ENCODE measurements around the gene HIBCH.
"Not testable (repeated sequence)": the region's sequence is repeated elsewhere in the genome, so short reads cannot be mapped to it uniquely, and the experiment has no call there.

The HIBCH gene

DNA sequence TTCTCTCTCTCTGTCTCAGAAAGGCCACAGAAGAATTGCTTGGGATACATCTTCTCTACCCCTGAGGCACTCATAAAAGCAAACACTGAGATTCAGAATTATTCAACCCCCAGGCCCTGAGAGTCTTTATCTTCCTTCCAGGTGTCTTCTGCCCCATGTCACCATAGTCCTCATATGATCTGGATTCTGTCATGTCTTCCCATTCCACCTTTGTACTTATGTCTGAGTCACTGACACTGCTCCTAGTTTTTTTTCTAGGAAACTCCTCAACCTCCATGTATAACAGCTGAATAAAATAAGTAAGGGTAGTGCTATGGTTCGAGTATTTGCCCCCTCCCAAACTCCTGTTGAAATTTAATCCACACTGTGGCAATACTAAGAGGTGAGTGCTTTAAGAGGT, 11.6 kb downstream of the HIBCH start:
- no peak for DNase-seq (ENCODE audit: low read depth)

DNA sequence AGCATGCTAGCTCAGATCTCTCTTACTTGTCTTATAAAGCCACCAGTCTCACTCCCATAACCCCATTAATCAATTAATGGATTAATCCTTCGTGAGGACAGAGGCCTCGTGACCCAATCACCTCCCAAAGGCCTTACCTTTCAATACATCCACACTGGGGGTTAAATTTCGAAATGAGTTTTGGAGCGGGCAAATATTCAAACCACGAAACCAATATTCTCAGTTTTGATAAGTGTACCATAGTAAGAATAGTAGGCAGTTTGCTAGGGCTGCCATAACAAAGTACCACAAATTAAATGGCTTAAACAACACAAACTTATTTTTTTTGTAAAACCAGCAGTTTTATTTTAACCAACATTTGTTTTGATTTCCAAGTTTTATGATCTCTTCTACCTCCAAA, 15.2 kb downstream of the HIBCH start:
- DNase-seq (ENCODE audit: low read depth), result no peak

DNA sequence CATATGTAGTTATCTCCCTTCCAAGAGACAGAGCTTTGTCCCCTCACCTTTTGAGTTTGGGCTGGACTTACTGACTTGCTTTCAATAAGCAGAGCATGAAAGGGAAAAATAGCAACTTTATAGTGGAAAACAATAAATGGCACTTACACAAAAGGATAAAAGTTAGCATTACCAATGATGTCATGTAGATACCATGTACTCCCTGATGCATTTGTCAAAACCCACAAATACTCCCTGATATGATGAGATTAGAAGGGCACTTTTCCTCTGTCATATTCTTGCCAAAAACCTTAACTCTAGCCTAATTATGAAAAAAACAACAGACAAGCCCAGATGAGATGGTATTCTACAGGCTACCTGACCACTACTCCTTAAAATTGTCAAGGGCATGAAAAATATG, 16.0 kb downstream of the HIBCH start:
- no peak for DNase-seq (ENCODE audit: low read depth)

DNA sequence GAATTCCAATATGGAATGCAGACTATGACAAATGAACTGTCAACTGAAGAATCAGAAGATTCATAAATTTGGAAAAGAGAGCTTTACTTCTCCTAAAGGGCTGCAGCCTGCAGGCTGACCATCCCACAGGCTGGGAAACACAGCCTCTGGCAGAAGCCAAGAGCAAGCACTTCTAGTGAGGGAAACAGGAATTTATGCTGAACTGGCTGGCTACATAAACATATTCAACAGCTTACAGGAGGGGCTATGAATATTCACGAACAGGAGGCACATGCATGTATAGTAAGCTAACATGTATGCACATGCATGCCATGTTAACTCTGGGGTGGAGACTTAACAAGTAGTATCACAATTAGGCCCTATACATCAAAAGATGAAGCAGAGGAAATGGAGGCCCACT, 17.6 kb downstream of the HIBCH start:
- no peak for DNase-seq (ENCODE audit: low read depth)

DNA sequence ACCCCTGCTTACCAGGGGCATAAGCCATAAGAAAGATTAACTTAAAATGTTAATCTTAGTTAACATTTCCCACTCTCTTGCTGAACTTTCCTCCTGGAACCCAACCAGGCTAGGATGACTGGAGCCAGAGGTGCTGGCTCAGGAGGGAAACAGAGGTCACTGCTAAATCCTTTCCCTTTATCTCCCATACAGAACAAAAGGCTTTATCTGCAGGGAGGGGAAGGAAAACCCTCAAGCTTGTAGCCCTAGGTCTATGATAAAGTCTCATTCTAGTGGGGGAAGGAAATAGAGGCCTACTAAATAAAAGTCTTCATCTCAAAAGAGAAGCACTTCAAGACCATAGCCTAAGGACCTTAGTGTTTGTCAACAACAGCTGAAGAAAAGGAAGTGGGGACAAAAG, 18.6 kb downstream of the HIBCH start:
- no peak for DNase-seq (ENCODE audit: low read depth)

DNA sequence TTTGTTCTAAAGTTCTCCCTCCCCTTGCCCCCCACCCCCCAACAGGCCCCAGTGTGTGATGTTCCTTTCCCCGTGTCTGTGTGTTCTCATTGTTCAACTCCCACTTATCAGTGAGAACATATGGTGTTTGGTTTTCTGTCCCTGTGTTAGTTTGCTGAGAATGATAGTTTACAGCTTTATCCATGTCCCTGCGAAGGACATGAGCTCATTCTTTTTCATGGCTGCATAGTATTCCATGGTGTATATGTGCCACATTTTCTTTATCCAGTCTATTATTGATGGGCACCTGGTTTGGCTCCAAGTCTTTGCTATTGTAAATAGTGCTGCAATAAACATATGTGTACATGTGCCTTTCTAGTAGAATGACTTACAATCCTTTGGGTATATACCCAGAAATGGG, 21.7 kb downstream of the HIBCH start:
- DNase-seq (ENCODE audit: low read depth), result not testable (repeated sequence)

DNA sequence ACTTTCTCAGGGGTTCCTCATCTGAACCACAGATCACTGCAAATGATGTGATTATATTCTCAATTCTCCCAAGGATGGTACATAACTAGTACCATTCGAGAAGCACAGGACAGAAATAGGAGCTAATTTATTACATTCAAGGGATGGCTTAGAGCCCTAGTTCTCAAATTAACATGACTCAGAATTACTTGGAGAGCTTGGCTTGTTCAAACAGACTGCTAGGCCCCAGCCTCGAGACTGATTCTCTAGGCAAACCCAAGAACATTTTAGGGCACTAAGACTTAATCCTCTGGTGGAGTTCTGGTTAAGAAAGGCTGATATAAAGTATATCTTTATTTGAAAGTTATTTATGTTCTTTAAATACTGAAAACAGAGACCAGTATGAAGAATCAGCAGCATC, 35.8 kb downstream of the HIBCH start:
- no peak for DNase-seq (ENCODE audit: low read depth)

DNA sequence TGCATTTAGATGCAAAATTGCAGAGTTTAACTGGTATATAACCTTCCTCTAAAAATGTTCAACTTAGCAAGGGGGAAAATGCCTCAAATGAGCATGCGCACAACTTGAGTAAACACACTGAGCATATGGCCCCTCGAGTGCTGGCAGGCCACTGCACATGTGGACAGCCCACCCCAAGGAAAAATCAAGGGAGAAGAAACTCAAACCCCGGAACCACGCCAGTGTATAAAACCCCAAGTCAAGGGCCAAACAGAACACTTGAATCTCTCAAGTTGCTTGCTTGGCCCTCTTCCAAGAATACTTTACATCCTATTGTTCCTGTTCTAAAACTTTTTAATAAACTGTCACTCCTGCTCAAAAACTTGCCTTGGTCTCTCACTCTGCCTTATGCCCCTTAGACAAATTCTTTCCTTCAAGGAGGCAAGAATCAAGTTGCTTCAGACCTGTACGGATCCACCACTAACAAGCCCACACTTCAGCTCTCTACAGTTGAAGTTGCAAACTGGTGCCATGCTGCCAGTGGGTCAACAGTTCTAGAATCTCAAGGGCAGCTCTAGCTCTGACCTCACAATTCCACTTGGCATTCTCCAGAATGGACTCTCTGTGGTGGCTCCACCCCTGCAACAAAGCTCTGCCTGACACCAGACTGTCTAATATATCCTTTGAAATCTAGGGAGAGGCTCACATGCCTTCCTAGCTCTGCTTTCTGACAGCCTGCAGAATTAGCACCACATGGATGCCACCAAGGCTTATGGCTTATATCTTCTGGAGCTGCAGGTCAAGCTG, 38.9 kb downstream of the HIBCH start:
- no peak for DNase-seq (ENCODE audit: low read depth)

DNA sequence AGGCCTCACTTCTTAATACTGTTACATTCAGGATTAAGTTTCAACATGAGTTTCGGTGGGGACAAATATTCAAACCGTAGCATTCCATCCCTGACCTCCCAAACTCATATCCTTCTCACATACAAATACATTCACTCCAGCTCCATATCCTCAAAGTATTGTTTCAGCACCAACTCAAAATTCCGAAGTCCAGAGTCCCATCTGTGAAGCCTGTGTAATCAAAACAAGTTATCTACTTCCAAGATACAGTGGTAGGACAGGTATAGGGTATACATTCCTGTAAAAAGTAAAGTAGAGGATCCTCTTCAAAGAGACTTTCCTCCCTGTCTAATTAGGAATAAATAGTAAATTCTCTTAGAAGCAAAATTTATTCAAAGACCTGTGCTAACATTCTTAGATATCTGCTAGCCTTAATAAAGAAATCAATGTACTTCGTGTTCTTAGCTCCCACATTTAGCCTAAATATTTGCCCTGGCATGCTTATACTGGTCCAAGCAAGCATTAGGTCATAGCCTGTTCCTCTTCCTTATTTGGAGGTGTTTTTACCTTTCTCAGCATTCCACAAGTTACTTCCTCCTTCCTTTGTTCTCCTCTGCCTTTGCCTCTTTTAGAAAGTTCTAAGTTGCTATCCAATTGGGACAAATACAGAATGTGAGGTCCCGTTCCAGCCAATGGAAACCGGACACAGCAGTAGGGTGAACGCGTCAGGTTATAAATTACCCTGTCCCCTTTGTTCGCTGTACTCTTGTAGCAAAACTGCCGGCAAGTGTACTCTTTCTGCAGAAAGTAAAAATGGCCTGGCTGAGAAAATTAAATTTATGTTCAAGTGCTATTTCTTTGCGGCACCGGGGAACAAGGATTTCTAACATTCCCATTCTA, 40.1 kb downstream of the HIBCH start:
- DNase-seq (ENCODE audit: low read depth), result not testable (repeated sequence)

DNA sequence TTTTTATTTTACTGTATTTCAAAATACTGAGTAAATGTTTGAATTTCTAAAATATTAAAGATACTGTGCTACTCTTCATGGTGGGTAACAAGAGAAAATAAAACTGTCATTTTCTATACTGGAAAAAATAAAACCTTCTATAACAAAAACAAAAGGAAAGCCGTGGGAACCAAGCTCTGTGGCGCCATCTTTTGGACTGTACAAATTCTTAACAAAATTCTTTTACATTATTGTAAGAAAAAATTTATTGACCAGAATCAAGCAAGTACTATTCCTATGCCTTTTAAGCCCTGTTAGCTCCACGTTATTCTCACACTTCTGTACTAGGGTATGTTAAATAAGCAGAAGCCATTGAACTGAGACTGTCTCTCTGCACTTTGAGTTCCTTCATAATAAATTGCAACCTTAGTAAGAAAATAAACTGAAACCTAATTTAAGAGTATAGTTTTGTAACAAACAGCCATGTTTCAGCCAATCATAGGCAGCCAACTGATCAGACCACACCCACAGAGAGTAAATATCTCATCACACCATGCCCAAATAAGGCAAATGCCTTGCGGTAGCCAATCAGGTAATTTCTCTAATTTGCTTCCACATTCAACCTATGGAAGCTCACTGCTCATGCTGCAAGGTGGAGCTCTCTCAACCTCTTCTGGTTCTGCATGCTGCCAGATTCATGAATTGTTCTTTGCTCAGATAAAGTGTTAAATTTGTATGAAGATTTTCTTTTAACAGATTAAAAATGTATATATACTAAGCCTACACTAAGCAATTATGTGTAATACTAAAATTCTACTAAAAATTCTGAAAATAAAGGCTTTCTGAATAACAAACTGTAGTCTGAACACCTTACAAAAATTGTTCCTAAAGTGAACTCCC, 42.2 kb downstream of the HIBCH start:
- peak; percentile 36 for DNase-seq (ENCODE audit: low read depth)

DNA sequence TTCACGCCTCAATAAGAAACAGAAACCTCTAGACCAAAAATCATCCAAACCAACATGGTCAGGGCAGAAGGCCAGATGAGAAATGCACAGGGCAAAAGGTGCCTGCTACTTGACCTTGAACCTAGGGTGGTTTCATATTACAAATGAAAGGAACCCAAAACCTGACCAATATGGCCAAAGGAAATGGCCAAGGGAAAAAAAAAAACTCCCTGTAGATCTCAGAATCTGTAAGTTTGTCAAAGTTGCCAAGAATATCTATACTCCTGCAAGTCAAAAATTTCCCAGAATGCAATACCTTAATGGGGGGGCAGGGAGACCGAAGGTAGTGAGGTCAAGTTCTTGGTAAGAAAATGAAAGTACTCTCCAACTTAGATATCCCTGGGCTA, 47.2 kb downstream of the HIBCH start:
- DNase-seq (ENCODE audit: low read depth), result no peak

DNA sequence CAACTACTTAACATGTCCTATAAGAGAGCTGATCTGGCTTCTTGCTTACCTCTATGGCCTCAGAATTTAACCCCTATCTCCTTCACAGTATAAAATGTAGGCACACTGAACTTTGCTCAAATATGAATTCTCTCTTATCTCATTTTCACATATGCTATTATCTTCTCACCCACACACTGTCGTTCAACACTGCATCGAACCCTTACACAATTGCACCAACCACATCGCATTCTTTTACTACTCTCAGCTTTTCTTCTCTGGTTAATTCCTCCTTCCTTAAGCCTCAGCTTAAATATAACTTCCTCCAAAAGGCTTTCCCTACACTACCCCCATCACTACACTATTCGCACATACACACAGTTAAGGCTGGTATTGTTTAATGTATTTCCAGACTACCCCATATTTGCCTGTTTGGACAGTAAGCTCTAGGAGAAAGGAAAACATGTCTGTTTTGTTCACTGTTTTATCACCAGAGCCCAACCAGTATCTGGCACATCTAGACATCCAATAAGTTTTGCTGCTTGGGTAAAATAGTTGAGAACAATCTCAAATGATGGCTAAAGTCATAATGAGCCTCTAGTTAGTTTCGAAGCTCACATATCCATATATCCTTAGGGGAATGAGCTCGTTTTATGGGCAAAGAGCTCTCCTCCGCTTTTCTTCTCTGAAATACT, 47.7 kb downstream of the HIBCH start:
- DNase-seq (ENCODE audit: low read depth), result no peak

DNA sequence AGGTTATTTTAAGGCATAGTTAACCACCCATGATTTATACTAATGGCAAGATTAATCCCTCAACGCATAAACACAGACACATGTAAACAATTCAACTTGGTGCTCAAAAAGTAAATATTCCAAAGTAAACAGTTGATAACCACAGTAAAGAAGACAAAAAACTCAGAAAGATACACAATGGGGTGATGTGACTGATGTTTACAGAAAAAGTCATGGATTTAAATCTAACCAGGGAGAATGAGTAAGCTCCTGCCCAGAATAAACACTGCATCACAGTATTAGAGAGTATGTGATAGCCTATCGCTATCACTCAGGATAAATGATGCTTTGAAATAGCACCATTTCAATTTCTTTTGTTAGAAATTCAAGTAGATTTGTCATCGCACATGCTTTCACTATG, 49.3 kb downstream of the HIBCH start:
- DNase-seq (ENCODE audit: low read depth), result no peak

DNA sequence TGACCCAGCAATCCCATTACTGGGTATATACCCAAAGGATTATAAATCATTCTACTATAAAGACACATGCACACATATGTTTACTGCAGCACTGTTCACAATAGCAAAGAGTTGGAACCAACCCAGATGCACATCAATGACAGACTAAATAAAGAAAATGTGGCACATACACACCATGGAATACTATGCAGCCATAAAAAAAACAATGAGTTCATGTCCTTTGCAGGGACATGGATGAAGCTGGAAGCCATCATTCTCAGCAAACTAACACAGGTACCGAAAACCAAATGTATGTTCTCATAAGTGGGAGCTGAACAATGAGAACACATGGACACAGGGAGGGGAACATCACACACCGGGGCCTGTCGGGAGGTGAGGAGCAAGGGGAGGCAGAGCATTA, 49.9 kb downstream of the HIBCH start:
- not testable (repeated sequence) for DNase-seq (ENCODE audit: low read depth)

DNA sequence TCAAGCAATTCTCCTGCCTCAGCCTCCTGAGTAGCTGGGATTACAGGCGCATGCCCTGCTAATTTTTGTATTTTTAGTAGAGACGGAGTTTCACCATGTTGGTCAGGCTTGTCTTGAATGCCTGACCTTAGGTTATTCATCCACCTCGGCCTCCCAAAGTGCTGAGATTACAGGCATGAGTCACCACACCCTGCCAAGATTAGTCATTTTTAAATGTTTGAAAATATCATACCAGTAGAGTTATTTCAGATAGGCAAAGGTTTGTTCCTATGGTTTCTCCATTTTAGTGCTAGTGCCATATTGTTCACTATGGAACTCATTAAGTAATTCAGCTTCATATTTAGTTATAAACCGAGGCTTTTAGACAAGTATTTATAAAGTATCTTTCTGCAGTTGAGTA, 52.3 kb downstream of the HIBCH start:
- peak; percentile 65 for DNase-seq (ENCODE audit: low read depth)

DNA sequence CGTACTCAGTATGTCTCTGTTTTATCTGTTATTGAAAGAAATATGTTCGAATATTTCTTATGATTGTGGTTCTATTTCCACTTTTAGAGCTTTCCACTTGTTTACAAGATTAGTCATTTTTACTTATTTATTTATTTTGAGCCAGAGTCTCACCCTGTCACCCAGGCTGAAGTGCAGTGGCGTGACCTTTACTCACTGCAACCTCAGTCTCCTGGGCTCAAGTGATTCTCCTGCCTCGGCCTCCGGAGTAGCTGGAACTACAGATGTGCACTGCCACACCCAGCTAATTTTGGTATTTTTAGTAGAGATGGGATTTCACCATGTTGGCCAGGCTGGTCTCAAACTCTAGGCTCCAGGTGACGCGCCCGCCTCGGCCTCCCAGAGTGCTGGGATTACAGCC, 53.3 kb downstream of the HIBCH start:
- no peak for DNase-seq (ENCODE audit: low read depth)

DNA sequence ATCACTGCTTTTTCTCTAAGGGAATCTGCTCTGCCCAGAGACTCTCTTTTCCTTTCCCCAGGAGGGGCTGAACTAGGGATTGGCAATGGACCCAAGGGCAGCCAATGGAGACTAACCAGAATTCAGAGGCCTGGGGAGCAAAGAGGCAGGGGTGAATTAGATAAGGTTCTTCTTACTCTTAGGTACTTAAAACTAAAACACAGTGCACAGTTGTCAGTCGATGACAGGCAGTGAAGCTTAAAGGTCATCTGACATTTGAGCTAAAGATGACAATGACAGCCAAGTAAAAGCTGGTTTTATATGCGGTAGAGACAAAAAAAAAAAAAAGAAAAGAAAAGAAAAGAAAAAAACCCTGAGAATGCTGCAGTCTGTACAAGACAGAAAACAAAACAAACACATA, 57.8 kb downstream of the HIBCH start:
- DNase-seq (ENCODE audit: low read depth), result no peak

DNA sequence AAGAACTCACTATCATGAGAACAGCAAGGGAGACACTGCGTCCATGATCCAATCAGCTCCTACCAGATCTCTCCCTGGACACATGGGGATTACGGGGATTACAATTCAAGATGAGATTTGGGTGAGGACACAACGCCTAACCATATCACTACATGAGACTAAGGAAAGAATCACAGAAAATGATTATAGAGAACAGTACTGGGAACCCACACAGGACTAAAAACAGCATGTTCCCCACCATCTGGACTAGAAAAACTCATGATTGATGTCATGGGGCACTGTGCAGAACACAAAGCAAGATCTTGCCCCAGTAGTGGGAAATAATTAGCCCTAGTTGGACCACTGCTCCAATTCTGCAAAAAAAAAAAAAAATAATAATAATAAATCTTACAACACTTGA, 63.5 kb downstream of the HIBCH start:
- DNase-seq (ENCODE audit: low read depth), result no peak

DNA sequence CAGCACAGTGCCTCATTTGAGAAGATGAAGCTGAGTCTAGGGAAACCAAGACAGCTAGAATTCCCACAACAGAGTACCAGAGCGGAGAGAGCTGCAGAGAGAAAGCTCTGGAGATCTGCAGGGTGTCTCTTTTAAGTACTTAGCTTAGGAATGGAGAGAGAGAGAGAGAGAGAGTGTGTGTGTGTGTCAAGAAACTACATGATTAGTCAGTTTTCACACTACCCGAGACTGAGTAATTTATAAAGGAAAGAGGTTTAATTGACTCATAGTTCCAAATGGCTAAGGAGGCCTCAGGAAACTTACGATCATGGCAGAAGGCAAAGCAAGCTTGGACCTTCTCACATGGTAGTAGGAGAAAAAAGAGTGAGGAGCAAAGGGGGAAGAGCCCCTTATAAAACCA, 64.0 kb downstream of the HIBCH start:
- DNase-seq (ENCODE audit: low read depth), result no peak

DNA sequence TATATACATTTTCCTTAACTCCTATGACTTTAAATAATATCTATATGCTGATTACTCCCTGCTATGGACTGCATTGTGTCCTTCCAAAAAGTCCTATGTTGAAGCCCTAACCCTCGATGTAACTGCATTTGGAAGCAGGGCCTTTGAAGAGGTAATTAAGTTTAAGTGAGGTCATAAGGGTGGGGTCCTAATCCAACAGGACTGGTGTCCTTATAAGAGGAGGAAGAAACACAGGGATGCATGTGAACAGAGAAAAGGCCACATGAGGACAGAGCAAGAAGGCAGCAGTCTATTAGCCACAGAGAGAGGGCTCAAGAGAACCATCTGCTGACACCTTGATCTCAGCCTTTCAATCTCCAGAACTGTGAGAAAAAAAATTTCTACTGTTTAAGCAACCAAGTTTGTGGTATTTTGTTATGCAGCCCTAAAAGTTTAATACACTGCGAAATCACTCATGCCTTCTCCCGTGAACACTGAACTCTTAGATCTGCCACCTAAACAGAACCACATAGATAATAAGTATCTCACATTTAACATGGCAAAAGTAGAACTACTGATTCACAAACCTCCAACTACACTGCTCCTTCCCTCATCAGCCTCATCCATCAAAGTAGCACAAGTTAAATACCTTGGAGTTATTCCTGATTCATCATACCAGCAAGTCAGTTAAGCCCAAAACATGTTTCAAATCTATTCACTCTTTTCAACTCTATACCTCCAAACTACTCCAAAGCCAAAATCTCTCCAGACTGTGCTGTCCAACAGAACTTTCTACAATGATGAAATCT, 65.4 kb downstream of the HIBCH start:
- no peak for DNase-seq (ENCODE audit: low read depth)

DNA sequence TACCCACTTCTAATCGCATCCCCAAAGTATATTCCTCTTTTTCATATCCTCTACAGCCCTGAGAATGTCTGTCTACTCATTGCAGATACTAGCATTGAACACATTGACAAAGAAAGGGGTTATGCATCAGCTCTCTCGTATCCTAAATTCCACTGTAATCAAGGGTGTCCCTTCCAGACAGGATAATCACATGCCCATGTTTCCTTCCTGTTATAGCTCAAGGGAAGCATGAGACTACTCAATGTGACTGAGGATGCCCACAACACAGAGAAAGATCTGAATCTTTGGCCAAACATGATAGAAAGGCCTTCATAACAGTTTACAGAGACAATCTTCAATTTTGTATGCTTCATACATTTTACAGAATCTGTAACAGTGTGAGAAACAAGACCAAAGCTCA, 69.2 kb downstream of the HIBCH start:
- DNase-seq (ENCODE audit: low read depth), result no peak
